ENCODE data around the gene PRIMA1.

- no peak for TF ChIP-seq CTCF (IDR thresholded peaks at IDR 0.05)
- TF ChIP-seq POLR2AphosphoS5 (IDR thresholded peaks at IDR 0.05) = no peak
Observed at GRCh38 chr14:93729993-93730392, 58.3 kb downstream of the PRIMA1 start.

All from stomach (tissue), 4 donors.